Neural progenitor cell (in vitro differentiated cells): ENCODE measurements around the gene SKIC8.

Experiments
- CTCF ChIP-seq: fragments of 200-600 bp; sonication (generic); IDR thresholded peaks from 2 replicates; pipeline ENCODE4 v1.5.1; 2017; ENCODE audit warnings: antibody characterized with exemption, mild to moderate bottlenecking
- EZH2 ChIP-seq: fragments of 200-600 bp; sonication (generic); IDR thresholded peaks from 2 replicates; pipeline ENCODE4 v1.6.1; 2017; ENCODE audit warnings: antibody characterized with exemption, mild to moderate bottlenecking, moderate library complexity
- EZH2phosphoT487 ChIP-seq: fragments of 200-600 bp; sonication (generic); IDR thresholded peaks from 2 replicates; pipeline ENCODE4 v1.6.1; 2017; ENCODE audit warnings: antibody characterized with exemption

DNA sequence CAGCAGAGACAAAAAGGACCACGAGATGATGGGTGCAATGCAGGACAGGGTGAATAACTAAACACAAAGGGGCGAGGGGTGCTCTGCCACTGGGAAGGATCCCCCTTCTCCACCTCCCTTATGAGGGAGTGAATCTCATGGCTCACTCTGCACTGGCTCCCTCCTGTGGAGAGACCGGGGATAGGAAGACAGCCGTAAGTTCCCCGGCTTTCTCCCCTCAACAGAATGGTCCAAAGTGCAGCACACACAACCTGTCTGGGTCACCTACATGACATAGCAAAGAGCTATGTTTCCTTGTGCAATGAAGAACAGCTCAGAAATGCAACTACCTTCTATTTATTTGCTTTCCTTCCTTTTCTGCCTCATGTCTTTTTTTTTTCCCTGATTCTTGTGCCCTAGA is 57.3 kb downstream of the SKIC8 start:
- TF ChIP-seq CTCF (peak; percentile 57), EZH2 (no peak), EZH2phosphoT487 (no peak)
